Lower lobe of right lung (tissue), 2 donors: Measurements from ENCODE around the gene MAPKAPK3. TPM values are rescaled to one million over a fixed set of nuclear protein-coding genes. Genes with fewer than 3 reads are reported as not detected.

Experiments
- ATAC-seq, 2 donors: fragments of 200-7000 bp; cut with Tn5 transposase; one replicate each; pipeline ENCODE4 v1.9.1; 2020 to 2022; ENCODE audit warnings: mild to moderate bottlenecking in 2 of 2, moderate library complexity in 2 of 2
- DNase-seq: peaks from one replicate; pipeline ENCODE4 v3.0.0-alpha.2; 2020
- H3K27ac ChIP-seq: fragments of 200-600 bp; one replicate; pipeline ENCODE4 v1.8.0; 2022
- H3K27me3 ChIP-seq: fragments of 200-600 bp; one replicate; pipeline ENCODE4 v1.8.0; 2022; ENCODE audit warnings: low read depth
- H3K36me3 ChIP-seq: fragments of 200-600 bp; one replicate; pipeline ENCODE4 v1.8.0; 2022; ENCODE audit warnings: mild to moderate bottlenecking
- H3K4me1 ChIP-seq: fragments of 200-600 bp; one replicate; pipeline ENCODE4 v1.8.0; 2022
- H3K4me3 ChIP-seq: fragments of 200-600 bp; one replicate; pipeline ENCODE4 v1.8.0; 2022; ENCODE audit warnings: mild to moderate bottlenecking
- H3K9me3 ChIP-seq: fragments of 200-600 bp; one replicate; pipeline ENCODE4 v1.8.0; 2022
- CTCF ChIP-seq: fragments of 200-600 bp; IDR thresholded peaks from one replicate; pipeline ENCODE4 v1.8.0; 2022; ENCODE audit warnings: antibody characterized with exemption, mild to moderate bottlenecking
- intact Hi-C: fragments of 100-400 bp; cut with DNase I; formaldehyde crosslinking; loops from one replicate; pipeline ENCODE4 v1.11.0; 2022
- total RNA-seq: library from RNA; stranded (reverse); fragmentation: NEBNext Ultra II Directional; extraction: Animal tissue kit (Norgen Biotek cat#: 25700); gene quantifications from one replicate; pipeline ENCODE4 v1.2.1, GENCODE V29; 2021
- donor health status: DM: no; HTN: yes; CAD: no; lungs with severe emphysema.

The MAPKAPK3 gene
- total RNA-seq, 1 donor from 2014 or later: 68.6 TPM

- intact Hi-C loops: no loop called here
These were observed 32.0 kb downstream of the MAPKAPK3 start for GRCh38 chr3:50648944-50649343.

GRCh38 chr3:50649451-50649931 lies 32.5 kb downstream of the MAPKAPK3 start:
- Histone ChIP-seq H3K4me1 (no peaks in the 10 kb centered on the region), H3K27me3 (no peaks in the 10 kb centered on the region), H3K9me3 (no peaks in the 10 kb centered on the region), H3K36me3 (peaks cover 49% of the 10 kb centered on the region), H3K27ac (no peak overlapping the region), H3K4me3 (no peak overlapping the region)
- DNase-seq: no peak
- TF ChIP-seq CTCF: no peak
- ATAC-seq: no peak
- intact Hi-C loops: no loop called here

More at GRCh38 chr3:50648944-50649343, 32.0 kb downstream of the MAPKAPK3 start:
- no peak for TF ChIP-seq CTCF
- Histone ChIP-seq H3K27ac (no peak overlapping the region), H3K9me3 (no peaks in the 10 kb centered on the region), H3K4me1 (no peaks in the 10 kb centered on the region), H3K4me3 (no peak overlapping the region), H3K27me3 (no peaks in the 10 kb centered on the region), H3K36me3 (peaks cover 55% of the 10 kb centered on the region)
- no peak for DNase-seq
- no peak for ATAC-seq

- no peak for ATAC-seq
- Histone ChIP-seq H3K27ac (no peak overlapping the region), H3K4me1 (no peaks in the 10 kb centered on the region), H3K36me3 (peaks cover 44% of the 10 kb centered on the region), H3K4me3 (no peak overlapping the region), H3K9me3 (no peaks in the 10 kb centered on the region), H3K27me3 (no peaks in the 10 kb centered on the region)
- intact Hi-C loops: no loop called here
- DNase-seq: no peak
- TF ChIP-seq CTCF: no peak
These were observed 33.1 kb downstream of the MAPKAPK3 start for GRCh38 chr3:50650018-50650417.

- Histone ChIP-seq H3K36me3 (peaks cover 30% of the 10 kb centered on the region), H3K9me3 (no peaks in the 10 kb centered on the region), H3K27ac (no peak overlapping the region), H3K27me3 (no peaks in the 10 kb centered on the region), H3K4me1 (no peaks in the 10 kb centered on the region), H3K4me3 (no peak overlapping the region)
- no peak for TF ChIP-seq CTCF
- ATAC-seq: no peak
- DNase-seq: no peak
- intact Hi-C loops: no loop called here
These were observed 34.5 kb downstream of the MAPKAPK3 start for GRCh38 chr3:50651445-50651844.

GRCh38 chr3:50651920-50652529 lies 35.1 kb downstream of the MAPKAPK3 start:
- no peak for TF ChIP-seq CTCF
- intact Hi-C loops: no loop called here
- Histone ChIP-seq H3K4me1 (no peaks in the 10 kb centered on the region), H3K4me3 (no peak overlapping the region), H3K27ac (no peak overlapping the region), H3K9me3 (no peaks in the 10 kb centered on the region), H3K36me3 (peaks cover 24% of the 10 kb centered on the region), H3K27me3 (no peaks in the 10 kb centered on the region)
- DNase-seq (no peak), ATAC-seq (no peak)
